HuH-7.5 (cell line): ENCODE measurements around the gene PRRT4.

Source experiments
- DNase-seq: peaks from one replicate; pipeline ENCODE4 v3.0.0; 2011; ENCODE audit warnings: low spot score

Gene PRRT4

DNA sequence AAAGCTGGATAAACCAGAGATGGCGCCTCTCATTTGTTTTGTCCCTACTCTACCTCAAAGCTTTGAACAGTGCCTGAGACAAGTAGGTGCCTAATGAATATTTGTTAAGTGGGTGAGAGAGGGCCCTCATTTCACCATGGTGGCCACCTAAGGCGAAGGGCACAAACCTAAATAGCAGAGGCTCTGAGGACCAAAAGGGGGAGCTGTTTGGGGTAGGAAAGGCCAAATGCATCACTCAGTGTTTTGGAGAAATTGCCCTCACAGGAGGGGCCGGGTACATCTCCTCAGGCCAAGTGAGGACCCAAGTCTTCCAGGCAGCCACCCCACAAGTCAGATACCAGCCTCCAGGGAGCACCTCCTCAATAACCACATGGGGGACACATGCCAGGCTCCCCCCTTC lies 34.3 kb upstream of the PRRT4 start:
- DNase-seq = no peak

DNA sequence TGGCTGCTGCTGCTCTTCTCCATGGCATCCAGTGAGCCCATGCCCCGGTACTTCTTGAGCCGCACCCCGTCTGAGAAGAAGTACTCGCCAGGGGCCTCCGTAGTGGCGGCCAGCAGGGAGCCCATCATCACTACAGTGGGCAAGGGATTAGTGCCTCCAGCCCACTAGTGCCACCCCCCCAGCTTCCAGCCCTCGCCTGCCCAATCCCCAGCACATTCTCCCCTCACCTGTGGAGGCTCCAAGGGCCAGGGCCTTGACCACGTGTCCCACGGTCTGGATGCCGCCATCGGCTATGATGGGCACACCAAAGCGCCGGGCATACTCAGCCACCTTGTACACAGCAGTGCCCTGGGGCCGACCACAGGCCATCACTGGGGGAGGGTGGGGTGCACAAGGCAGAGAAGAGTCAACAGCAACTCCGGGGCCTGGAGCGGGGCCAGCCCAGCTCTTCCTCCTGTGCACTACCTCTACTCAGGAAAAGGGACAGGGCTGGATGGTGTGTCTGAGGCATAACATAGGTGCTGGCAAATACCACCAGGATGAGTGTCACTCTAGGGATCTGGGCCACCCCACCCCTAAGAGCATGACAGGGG lies 33.5 kb upstream of the PRRT4 start:
- DNase-seq = no peak

DNA sequence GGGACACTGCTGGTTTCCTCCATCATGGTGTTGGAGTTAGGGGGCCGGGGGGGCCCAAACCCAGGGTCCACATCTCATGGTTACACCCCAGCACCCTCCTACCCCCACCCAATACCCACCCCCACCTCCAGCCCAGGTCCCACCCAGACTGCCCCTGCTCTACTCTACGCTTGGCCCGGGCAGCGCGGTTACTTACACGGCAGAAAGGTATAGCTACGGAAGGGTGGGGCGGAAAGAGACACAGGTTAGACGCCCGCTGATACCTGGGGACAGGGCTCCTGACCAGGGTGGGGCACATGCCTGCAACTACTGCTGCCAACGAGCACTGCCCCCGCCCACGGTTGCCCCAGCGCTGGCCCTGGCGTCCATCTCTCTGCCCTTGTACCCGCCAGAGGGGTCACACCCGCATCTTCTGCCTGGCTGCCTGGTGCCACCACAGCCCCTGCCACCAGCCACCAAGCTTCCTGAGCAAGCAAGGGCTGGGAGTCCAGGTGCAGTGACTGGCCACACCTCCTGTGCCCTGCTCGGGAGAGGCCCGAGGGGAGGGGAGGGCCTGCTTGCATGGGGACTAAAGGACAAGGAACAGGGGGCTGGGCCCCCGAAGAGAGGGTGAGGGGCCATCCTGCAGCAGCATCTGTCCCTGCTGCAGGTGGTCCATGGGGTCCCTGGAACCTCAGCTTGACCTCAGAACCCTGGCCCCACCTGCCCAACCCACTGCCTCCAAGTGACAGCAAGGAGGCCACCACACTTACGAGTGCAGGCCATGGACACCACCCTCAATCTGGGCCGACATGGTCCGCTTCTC lies 32.2 kb upstream of the PRRT4 start:
- no peak for DNase-seq

DNA sequence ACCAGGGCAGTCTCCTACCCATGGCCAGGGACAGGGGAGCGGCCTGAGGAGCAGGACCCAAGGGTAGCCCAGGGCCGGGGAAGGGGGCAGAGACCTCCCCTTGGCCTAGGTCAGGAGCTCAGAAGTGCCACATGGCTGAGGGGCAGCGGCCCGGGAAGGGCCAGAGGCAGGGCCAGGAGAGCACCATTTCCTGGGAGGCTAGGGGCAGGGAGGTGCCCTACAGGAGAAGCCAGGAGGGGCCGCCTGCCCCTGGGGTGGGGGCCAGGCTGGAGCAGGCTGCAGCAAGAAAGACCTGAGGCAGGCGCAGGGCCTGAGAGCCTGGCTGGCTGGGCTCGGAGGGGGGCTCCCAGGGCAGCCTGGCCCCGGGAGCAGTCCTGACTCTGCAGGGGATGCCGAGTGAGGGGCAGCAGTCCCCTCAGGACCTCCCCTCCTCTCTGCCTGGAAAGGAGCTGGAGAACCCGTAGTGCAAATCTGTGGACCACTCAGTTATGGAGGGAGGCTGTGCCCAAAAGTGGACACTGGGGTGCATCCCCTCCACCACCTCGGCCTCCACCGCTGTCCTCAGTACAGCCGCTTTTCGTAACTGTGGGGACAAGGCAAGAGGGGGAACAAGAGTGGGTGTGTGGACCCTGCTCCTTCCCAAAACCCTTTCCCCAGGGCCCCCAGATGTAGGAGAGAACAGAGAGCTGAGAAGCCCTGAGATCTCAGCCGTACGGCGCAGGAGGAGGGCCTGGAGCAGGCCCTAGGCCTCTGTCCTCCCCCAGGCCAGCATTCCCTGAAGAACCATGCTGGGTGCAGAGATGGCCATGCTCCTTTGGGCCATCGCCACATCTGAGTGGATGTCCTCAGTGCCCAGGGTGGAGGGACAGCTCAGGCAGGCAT lies 31.2 kb upstream of the PRRT4 start:
- no peak for DNase-seq

DNA sequence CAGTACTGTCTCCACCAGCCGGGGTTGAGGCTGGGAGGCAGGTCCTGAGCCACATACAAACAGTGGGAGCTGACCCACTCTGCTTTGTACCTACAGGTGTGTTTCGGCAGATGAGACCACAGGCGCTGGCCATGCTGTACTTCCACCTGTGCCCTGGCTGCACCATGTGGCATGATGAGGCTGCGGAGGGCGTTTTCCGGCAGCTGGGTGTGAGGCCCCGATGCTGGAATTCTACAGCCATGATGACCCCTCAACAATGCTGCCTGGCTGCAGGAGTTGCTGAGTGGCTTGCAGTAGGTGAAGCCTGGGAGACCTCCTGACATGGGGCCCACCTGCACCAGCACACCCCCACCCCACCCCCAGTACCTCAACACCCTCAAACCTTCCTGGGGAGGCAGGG lies 30.3 kb upstream of the PRRT4 start:
- DNase-seq = no peak

DNA sequence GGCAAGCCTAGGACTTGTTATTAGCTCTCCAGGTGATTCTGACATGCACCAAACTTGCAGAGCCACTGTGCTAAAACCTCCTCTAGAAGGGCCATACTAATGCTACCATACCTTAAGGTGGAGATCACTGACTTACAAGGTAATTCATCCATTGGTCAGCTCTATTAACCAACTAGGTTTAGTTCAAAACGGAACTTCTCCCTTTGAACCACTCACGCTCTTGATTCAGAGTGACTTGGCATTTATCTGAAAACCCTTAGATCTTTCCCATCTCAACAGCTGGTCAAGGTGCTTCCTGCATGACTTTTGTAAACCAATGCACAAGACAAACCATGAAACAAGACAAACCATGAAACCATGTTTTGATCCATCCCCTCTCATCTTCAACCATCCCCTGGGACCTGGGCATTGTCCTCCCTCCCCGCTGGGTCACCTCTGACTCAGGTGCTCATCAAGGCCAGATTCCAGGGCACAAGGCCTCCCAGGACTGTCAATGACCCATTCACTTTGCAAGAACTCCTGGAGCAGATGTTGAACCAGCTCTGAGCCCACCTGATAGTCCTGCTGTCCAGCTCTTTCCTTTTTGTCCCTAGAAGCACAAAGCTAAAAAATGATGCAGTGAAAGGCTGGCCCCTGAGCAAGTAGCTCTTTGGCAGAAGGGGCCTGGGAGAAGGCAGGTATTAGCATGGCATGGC lies 29.5 kb upstream of the PRRT4 start:
- no peak for DNase-seq

DNA sequence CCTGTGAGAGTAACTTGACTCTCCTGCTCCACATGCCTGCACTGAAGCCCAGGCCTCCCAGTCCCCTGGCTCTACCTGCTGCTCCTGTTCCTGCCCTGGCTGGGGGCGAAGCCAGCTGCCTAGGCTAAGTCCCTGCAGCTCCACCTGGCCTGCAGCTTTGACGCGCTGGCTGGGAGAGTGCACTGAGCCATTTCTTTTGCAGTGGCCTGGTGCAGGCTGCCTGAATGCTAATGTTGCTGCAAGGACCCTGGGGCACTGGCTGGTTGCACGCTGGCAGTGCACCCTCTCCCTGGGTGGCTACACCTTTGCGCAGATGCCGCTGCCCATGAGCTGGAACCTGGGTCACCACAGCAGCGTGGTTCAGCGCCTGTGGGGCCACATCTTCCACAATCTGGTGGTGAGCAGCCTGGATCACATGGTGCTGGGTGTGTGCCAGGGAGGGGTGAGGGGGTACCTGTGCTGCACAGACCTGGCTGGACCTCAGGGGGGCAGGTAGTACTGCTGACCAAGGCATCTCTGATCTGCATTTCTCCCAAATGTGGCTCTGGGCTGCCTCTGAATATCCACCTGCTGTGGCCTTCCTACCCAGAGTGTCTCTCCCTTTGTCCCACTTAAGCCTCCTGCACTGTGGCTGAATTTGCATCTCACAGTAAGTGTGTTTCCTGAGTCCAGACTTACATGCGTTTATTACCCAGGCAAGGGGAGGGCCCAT lies 28.3 kb upstream of the PRRT4 start:
- no peak for DNase-seq

DNA sequence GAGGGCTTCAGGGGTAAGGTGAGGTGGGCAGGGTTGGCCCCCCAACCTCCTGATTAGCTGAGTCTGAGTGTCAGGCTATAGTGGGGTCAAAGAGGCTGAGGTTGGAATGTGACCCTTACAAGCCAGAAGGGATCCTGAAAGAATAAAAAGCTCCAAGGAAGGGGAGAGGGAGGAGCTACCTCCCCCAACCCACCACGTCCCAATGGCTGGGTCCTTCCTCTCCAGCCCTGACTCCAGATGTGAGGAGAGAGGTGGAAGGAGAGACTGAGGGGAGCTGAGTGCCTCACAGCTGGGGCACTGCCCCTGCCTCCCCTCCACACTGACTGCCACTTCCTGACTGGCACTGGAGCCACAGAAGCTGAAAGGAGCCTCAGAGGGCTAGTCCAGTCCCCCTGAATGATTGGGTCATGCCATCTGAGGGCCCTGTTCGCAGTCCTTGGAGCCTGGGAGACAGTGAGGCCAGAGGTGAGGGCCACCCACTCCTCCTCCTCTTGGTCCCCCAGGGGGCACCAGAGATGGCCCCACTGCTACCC lies 27.7 kb upstream of the PRRT4 start:
- no peak for DNase-seq

DNA sequence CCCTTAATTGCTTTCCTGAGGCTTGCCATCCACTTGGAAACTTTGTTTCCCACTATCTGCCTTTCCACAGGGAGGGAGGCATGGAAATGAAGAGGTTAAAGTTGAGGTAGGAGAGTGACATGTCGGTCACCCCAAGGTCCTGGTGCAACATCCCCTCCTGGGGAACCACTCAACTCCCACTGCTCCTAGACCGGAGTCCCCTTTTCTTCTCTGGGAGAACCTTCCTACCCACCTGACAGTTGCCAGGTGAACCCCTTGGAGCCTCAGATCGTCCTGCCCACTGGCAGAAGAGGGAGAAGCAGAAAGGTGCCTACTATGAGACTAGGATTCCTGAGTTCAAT lies 26.6 kb upstream of the PRRT4 start:
- no peak for DNase-seq

DNA sequence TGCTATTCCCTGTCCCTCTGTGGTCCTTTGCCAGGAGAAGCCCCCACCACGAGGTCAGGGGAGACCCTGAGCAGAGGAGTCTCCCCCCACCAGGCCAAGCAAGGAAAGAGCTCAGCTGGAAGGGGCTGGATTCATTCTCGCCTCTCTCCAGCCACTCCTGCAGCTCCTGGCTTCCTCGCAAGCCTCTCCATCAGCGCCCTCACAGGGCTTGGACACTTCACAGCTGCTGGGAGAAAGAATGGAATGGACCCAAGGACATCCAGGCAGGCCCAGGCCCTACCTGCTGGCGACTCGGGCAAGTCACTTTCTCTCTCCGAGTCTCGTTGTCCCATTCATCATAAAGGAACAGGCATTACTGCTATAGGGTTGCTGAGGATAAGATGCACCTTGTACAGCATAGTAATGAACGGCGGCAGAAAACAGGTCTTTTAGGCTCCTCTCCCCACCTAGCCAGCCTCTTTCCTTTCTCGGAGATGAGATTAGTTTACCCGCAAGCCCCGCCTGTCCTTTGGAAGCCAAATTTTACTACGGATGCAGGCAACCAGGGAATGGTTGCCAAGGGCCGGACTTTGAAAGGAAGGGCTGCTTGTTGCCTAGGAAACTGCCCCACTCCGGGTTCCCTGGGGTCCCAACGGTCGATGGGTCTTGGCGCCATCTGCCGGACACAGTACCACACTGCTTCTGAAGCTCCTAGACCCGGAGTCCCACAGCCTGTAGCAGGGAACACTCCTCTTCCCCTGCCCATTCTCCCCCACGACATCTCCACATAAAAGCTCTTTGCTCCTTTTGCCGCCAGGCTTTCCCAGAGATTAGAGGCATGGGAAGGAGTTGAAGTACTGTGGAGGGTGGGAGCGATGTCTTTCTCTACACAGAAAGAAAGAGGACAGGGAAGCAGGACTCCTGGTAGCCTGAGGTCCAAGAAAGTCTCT lies 26.0 kb upstream of the PRRT4 start:
- DNase-seq = peak; percentile 97

DNA sequence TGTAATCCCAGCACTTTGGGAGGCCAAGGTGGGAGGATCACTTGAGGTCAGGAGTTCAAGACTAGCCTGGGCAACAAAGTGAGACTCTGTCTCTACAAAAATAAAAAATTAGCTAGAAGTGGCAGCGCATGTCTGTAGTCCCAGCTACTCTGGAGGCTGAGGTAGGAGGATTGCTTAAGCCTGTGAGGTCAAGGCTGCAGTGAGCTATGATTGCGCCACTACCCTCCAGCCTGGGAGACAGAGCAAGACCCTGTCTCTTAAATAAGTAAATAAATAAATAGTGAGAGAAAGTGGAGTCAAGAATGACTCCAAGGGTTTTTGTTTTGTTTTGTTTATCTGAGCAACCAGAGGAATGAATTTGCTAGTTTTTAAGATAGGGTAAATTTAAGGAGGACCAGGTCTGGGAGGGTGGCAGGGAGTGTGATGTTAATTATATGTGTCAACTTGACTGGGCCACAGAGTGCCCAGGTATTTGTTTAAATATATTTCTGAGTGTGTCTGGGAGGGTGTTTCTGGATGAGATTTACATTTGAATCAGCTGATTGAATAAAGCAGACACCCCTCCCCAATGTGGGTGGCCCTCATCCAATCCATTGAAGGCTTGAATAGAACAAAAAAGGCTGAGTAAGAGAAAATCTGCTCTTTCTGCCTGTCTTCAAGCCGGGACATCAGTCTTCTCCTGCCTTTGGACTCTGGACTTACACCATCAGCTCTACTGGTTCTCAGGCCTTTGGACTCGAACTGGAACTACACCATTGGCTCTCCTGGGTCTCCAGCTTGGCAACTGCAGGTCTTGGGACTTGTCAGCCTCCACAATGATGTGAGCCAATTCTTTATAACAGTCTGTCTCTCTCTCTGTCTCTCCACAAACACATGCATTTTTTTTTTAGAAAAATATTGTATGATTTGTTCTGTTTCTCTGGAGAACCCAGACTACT lies 24.8 kb upstream of the PRRT4 start:
- no peak for DNase-seq

DNA sequence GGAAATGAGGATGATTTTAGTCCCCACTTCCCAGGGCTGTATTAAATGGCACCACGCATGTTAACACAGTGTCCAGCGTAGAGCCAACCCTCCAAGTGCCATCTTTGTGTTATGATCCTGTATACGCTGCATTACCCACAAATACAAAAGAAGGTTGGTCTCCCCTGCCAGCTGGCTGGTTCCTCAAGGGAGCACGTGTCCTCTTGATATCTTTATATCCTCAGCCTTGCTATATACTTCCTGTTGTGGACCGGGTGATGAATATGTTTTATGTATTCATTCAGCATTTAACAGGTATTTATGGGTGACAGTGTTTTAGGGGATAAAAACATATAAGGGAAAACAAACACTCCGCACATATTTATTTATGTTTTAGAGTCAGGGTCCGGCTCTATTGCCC lies 23.2 kb upstream of the PRRT4 start:
- no peak for DNase-seq

DNA sequence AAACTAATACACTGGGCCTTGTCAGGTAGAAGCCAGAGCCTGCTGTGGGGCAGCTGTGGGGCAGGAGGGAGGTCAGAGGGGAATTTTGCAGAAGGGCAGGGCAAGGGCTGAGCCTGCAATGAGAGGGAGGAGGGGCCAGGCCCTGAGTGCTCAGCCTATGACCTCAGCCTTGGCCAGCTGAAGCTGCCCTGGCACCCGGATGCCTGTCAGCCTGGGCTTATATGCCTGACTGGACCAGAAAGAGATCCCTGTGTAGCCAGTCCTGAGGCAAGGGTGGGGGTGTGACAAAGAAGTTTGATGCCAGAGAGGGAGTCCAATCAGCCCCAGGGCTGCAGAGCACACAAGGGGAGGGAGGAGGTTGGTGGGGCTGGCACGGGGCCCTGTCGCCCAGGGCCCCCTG lies 22.3 kb upstream of the PRRT4 start:
- no peak for DNase-seq

DNA sequence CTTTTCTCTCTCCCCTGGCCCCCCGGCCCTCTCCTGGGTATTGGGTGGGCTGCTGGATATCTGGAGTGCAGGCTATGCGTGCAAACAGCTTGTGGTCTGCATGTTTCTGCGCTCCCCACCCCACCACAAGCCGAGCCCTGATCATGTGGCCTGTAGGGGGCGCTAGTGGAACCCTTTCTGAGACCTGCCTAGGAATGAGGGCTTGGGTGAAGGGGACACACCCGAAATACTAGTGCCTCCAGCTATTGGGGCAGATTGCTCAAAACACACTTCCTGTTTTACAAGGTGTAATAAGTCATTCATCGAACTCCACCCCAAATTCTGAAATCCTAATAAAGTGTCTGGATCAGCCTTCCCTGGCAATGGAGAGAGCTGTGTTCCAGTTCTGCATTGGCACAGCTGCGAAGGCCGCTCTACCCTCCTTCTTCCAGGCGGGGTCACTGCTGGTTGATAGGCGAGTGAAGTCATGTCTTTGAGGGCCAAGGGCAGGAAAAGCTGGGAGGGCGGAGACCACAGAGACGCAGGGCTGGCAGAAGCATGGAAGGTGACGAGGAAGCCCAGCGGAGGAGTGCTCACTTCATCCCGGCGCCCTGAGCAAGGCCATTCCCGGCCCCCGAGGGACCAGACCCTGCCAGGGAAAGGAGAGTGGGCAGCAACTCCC lies 19.8 kb upstream of the PRRT4 start:
- DNase-seq = no peak

DNA sequence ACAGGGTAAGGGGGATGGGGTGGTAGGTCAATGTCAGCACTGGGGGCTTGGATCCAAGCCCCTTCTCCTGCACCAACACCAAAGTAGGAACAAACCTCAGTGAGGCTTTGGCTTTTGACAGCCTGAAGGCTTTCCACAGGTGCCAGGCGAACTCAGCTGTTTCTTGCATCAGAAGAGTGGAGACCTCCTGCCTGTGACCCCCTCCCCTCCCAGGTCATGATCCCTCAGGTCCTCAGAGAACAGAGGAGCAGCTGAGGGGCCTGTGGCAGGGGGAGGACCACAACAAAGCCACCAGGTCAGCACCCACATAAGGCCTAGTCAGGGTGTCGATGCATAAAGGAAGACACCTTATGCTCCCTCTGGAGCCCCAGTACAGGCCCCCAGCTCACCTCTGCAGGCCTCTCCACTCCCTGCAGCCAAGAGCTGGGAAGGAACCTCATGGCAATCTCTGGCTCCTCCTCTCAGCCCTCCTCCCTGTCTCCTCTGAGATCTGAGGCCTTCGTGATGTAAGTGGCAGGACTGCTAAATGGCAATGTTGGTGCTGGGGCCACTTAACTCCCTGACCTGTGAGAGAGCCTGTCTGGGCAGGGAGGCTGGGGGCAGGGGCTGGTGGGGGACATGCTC lies 19.1 kb upstream of the PRRT4 start:
- DNase-seq = no peak

DNA sequence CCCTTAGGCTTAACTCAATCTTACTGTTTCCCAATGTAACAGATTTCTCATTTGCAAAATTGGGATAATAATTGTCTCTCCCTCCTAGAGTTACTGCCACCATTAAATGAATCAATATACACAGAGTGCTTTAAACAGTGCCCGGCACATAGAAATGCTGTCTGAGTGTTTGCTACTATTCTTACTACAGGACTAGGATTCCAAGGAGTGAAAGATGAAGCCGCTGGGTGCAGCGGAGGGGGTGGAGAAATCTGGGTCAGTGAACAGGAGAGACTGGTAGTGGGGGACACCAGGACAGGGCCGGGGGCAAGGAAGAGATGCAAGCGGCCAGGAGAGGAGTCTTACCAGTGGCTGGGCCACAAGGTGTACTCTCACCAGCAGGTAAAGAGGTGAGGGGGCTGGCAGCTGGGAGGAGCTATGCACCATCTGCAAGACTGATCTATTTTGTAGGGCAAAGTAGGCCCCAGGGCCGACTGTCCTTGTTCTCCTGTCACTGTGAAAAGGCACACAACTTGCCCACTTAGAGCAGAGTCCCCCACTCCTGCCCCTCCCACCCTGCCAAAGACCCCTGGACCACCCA lies 18.5 kb upstream of the PRRT4 start:
- DNase-seq = no peak

DNA sequence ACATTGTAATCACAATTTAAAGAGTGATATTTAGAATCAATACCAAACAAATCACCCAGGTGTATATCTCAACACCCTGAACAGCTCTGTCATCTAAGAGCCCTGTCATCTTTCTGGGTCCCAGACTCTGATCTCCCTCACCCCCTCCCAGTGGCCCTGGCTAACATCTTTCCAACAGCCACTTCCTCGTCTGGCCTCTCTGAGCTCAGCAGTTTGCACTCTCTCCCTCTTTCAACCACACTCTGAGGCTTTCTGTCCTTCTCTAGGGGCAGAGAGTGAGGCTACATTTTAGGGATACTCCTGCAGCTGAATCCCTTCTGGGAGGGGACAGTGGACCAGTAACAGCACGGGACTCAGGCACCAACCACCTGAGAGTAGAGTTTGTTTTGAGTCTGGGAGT lies 17.1 kb upstream of the PRRT4 start:
- no peak for DNase-seq

DNA sequence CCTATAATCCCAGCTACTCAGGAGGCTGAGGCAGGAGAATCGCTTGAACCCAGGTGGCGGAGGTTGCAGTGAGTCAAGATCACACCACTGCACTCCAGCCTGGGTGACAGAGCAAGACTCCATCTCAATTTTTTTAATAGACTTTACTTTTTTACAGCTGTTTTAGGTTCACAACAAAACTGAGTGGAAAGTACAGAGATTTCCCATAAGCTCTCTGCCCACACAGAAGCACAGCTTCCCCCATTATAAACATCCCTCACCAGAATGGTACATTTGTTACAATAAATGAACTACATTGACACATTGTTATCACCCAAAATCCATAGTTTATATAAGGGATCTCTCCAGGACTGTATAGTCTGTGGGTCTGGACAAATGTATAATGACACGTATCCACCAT lies 14.6 kb upstream of the PRRT4 start:
- no peak for DNase-seq
